Naive thymus-derived CD4-positive, alpha-beta T cell (primary cell): Measurements from ENCODE around the gene SPATA16. TPM values are rescaled to one million over a fixed set of nuclear protein-coding genes. Genes with fewer than 3 reads are reported as not detected.

ENCODE experiments used
- ATAC-seq: fragments of 150-1000 bp; cut with Tn5 transposase; 2 replicates; pipeline ENCODE4 v1.10.0; 2021; ENCODE audit warnings: mild to moderate bottlenecking, moderate library complexity
- CTCF ChIA-PET: fragments of 350-600 bp; sonication (Branson Sonifier 250); formaldehyde crosslinking; loops from one replicate; lab custom pipeline; 2021; ENCODE audit warnings: antibody characterized with exemption; lab: Charles Lee
- POLR2A ChIA-PET: fragments of 350-600 bp; sonication (Branson Sonifier 250); formaldehyde crosslinking; loops from one replicate; lab custom pipeline; 2021; ENCODE audit warnings: antibody characterized with exemption, inconsistent platforms; lab: Charles Lee
- DNase-seq, 9 donors: peaks; one replicate each; pipeline versions ENCODE4 v3.0.0 to v3.0.0-alpha.2; 2020 to 2022; ENCODE audit warnings: mixed read lengths in 1 of 9
- H3K27ac ChIP-seq: one replicate; pipeline ENCODE4 v1.7.0; 2013; ENCODE audit warnings: mild to moderate bottlenecking, low read depth, low read length, moderate library complexity
- H3K27me3 ChIP-seq, 2 donors: one replicate each; pipeline ENCODE4 v1.7.0; 2013; ENCODE audit warnings: low read length in 2 of 2, mild to moderate bottlenecking in 2 of 2, moderate library complexity in 2 of 2; ENCODE audit not compliant: control insufficient read depth in 2 of 2, insufficient read depth in 2 of 2
- H3K36me3 ChIP-seq, 3 experiments: 1 replicate in 2 of 3; 2 replicates in 1 of 3; pipeline ENCODE4 v1.7.0; 2013; ENCODE audit warnings: low read length in 3 of 3, mild to moderate bottlenecking in 3 of 3, moderate library complexity in 1 of 3; ENCODE audit not compliant: insufficient read depth in 3 of 3, control insufficient read depth in 2 of 3
- H3K4me1 ChIP-seq, 2 donors: one replicate each; pipeline ENCODE4 v1.7.0; 2013; ENCODE audit warnings: low read length in 2 of 2, mild to moderate bottlenecking in 2 of 2, moderate library complexity in 1 of 2; ENCODE audit not compliant: control insufficient read depth in 2 of 2, insufficient read depth in 2 of 2
- H3K4me3 ChIP-seq: 2 replicates; pipeline ENCODE4 v1.7.0; 2013; ENCODE audit warnings: mild to moderate bottlenecking, low read length
- H3K9me3 ChIP-seq, 3 experiments: 1 replicate in 2 of 3; 2 replicates in 1 of 3; pipeline ENCODE4 v1.7.0; 2013; ENCODE audit warnings: low read length in 3 of 3; ENCODE audit not compliant: control insufficient read depth in 2 of 3
- H3K27ac Mint-ChIP-seq, 9 donors: one replicate each; pipeline ENCODE4 v1.8.0; 2020 to 2022; ENCODE audit warnings: mixed read lengths in 9 of 9, mild to moderate bottlenecking in 8 of 9, moderate library complexity in 5 of 9, inconsistent platforms in 2 of 9
- H3K27me3 Mint-ChIP-seq, 5 donors: one replicate each; pipeline ENCODE4 v1.8.0; 2021 to 2022; ENCODE audit warnings: mixed read lengths in 5 of 5, mild to moderate bottlenecking in 1 of 5
- H3K36me3 Mint-ChIP-seq, 5 donors: one replicate each; pipeline ENCODE4 v1.8.0; 2020 to 2022; ENCODE audit warnings: mixed read lengths in 5 of 5, mild to moderate bottlenecking in 3 of 5, inconsistent platforms in 1 of 5
- H3K4me1 Mint-ChIP-seq, 7 donors: one replicate each; pipeline ENCODE4 v1.8.0; 2020 to 2022; ENCODE audit warnings: mixed read lengths in 7 of 7, mild to moderate bottlenecking in 3 of 7, inconsistent platforms in 1 of 7
- H3K4me3 Mint-ChIP-seq, 10 donors: one replicate each; pipeline ENCODE4 v1.8.0; 2020 to 2022; ENCODE audit warnings: mild to moderate bottlenecking in 10 of 10, mixed read lengths in 10 of 10, moderate library complexity in 6 of 10, inconsistent platforms in 2 of 10
- H3K9me3 Mint-ChIP-seq, 11 donors: one replicate each; pipeline ENCODE4 v1.8.0; 2020 to 2022; ENCODE audit warnings: mixed read lengths in 11 of 11, mild to moderate bottlenecking in 4 of 11, inconsistent platforms in 1 of 11, moderate library complexity in 1 of 11
- intact Hi-C, 2 donors: fragments of 100-400 bp; cut with micrococcal nuclease; formaldehyde crosslinking; loops; one replicate each; pipeline ENCODE4 v1.15.1; 2023
- polyA plus RNA-seq, 2 donors: library from polyadenylated mRNA; unstranded; fragments of 300-500 nt; fragmentation: Illumina TruSeq; gene quantifications; one replicate each; pipeline ENCODE4 v1.2.3, GENCODE V29; 2021
- total RNA-seq, 6 experiments: library from RNA in 5 of 6; stranded (reverse) in 5 of 6; gene quantifications; 1 replicate in 5 of 6; 2 replicates in 1 of 6; pipeline ENCODE4 v1.2.3 and lab custom pipeline; 2021 to 2026

Gene SPATA16
- total and polyA plus RNA-seq, 7 experiments from 2014 or later = not detected

DNA sequence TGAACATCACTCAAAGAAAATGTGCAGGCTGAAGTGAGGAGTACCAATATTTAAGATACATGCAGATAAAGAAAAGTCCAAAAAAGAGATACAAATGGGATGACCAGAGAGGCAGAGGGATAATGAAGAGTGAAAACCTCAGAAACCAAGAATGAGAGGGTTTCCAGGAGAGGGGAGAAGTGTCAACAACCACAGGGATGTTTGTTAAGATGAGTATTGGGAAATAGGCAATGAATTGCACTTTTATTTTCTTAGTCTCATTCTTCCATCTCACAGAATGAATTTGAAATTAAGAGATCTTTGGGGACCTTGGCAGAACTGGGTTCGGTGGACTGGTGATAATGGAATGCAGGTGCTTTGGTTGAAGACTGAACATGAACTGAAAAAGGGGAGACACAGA is 288.0 kb downstream of the SPATA16 start:
- ChIA-PET POLR2A (no interaction called here), CTCF (no interaction called here)
- no peaks in the 10 kb centered on the region for H3K9me3 Mint-ChIP-seq
- no peak overlapping the region for H3K4me3 Mint-ChIP-seq
- Histone ChIP-seq H3K27me3 (no peaks in the 10 kb centered on the region), H3K9me3 (no peaks in the 10 kb centered on the region), H3K4me1 (no peaks in the 10 kb centered on the region), H3K27ac (no peak overlapping the region), H3K4me3 (no peak overlapping the region), H3K36me3 (no peaks in the 10 kb centered on the region)
- no peak for DNase-seq
- peaks cover 6 to 20% (median 11%) of the 10 kb centered on the region in 5 donors for H3K27me3 Mint-ChIP-seq
- H3K36me3 Mint-ChIP-seq = no peaks in the 10 kb centered on the region
- H3K27ac Mint-ChIP-seq = no peak overlapping the region
- no peaks in the 10 kb centered on the region for H3K4me1 Mint-ChIP-seq
- intact Hi-C loops = no loop called here
- no peak for ATAC-seq

DNA sequence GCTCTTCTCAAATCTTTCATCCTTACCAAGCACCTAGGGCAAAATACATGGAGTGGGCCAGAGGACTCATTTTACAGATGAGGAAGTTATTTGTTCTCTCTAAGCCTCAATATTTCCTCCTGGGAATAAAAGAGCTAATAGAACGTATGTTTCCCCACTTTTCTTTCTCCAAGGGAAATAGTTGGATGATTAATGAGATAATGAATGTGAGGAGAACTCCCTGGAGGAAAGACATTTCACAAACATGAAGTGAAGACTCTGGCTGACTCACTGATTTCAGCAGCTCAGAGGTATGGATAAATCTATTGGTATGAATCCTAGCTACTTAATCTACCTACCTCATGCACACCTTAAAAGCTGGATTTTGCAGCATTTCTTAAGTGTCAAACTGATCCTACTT is 292.1 kb downstream of the SPATA16 start:
- Mint-ChIP-seq H3K36me3 (no peaks in the 10 kb centered on the region), H3K4me3 (no peak overlapping the region), H3K27me3 (peaks cover 8 to 35% (median 14%) of the 10 kb centered on the region in 5 donors), H3K9me3 (no peaks in the 10 kb centered on the region), H3K4me1 (peaks cover 0 to 4% (median 0%) of the 10 kb centered on the region in 7 donors), H3K27ac (no peak overlapping the region)
- DNase-seq = no peak
- ATAC-seq = no peak
- H3K4me1 ChIP-seq = no peaks in the 10 kb centered on the region
- CTCF ChIA-PET = interaction anchor here (0.7 kb wide), 1 partner anchor 996 kb away, joined by 4 read pairs; no protein-coding TSS in a partner anchor
- H3K27ac ChIP-seq = no peak overlapping the region
- H3K9me3 ChIP-seq = no peaks in the 10 kb centered on the region
- POLR2A ChIA-PET = no interaction called here
- no peak overlapping the region for H3K4me3 ChIP-seq
- no peaks in the 10 kb centered on the region for H3K27me3 ChIP-seq
- H3K36me3 ChIP-seq = no peaks in the 10 kb centered on the region
- intact Hi-C loops = no loop called here

DNA sequence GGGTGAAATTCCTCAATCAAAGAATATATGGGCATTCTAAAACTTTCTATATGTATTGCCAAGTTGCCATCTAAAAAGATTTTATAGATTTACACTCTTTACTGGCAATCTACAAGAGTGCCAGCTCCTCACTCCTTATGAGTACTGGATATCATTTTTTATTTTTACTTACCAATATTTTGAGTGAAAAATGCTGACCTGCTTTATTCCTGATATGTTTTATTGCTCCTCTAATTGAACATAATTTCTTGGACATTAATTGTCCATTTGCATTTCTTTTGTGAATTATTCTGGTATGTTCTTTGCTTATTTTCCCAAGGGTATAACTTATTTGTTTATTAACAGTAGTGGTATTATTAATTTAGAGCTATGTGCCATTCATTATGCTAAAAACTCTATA is 293.7 kb downstream of the SPATA16 start:
- DNase-seq (no peak), ATAC-seq (no peak)
- CTCF ChIA-PET = no interaction called here
- intact Hi-C loops = no loop called here
- no peaks in the 10 kb centered on the region for H3K36me3 ChIP-seq
- H3K4me1 ChIP-seq = no peaks in the 10 kb centered on the region
- no peak overlapping the region for H3K4me3 ChIP-seq
- Mint-ChIP-seq H3K27me3 (peaks cover 8 to 47% (median 16%) of the 10 kb centered on the region in 5 donors), H3K4me3 (no peak overlapping the region), H3K4me1 (peaks cover 0 to 4% (median 0%) of the 10 kb centered on the region in 7 donors), H3K9me3 (no peaks in the 10 kb centered on the region), H3K36me3 (peaks cover 0 to 3% (median 0%) of the 10 kb centered on the region in 5 donors), H3K27ac (no peak overlapping the region)
- POLR2A ChIA-PET = no interaction called here
- H3K27me3 ChIP-seq = no peaks in the 10 kb centered on the region
- no peak overlapping the region for H3K27ac ChIP-seq
- no peaks in the 10 kb centered on the region for H3K9me3 ChIP-seq

DNA sequence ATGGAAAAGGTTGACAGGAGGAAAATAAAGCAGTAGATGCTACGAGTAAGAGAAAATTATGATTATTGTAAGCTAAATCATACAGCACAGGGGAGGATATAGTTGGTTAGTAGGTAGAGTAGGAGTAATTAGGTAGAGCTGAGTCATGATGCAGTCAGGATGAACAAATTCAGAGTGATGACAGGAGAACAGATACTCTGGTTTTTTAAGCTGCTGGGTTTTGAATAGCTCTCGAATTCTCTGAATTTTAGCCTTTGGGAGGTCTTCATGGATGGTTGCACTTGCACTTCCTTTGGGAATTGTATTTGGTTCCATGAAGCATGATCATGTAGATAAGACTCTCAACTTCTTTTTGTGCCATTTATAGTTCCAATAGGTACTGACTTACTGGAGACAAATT is 294.3 kb downstream of the SPATA16 start:
- Histone ChIP-seq H3K9me3 (no peaks in the 10 kb centered on the region), H3K4me1 (no peaks in the 10 kb centered on the region), H3K27ac (no peak overlapping the region), H3K4me3 (no peak overlapping the region), H3K36me3 (no peaks in the 10 kb centered on the region), H3K27me3 (no peaks in the 10 kb centered on the region)
- Mint-ChIP-seq H3K27me3 (peaks cover 8 to 47% (median 18%) of the 10 kb centered on the region in 5 donors), H3K4me1 (peaks cover 0 to 4% (median 0%) of the 10 kb centered on the region in 7 donors), H3K4me3 (no peak overlapping the region), H3K9me3 (no peaks in the 10 kb centered on the region), H3K36me3 (peaks cover 0 to 3% (median 0%) of the 10 kb centered on the region in 5 donors), H3K27ac (no peak overlapping the region)
- DNase-seq (no peak), ATAC-seq (no peak)
- POLR2A ChIA-PET = no interaction called here
- CTCF ChIA-PET = no interaction called here
- intact Hi-C loops = no loop called here

DNA sequence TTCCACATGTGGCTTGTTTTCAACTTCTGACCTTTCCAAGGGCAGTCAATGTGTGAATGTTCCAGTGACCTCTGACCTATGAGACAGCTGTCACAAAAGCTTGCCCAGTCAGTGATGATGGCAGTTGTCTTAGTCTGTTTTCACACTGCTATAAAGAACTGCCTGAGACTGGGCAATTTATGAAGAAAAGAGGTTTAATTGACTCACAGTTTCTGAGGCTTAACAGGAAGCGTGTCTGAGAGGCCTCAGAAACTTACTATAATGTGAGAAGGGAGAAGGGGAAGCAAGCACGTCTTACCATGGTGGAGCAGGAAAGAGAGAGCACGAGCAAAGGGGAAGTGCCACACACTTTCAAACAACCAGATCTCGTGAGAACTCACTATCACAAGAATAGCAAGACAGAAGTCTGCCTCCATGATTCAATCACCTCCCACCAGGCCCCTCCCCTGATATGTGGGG is 294.9 kb downstream of the SPATA16 start:
- Histone ChIP-seq H3K4me3 (no peak overlapping the region), H3K27me3 (no peaks in the 10 kb centered on the region), H3K27ac (no peak overlapping the region), H3K9me3 (no peaks in the 10 kb centered on the region), H3K36me3 (no peaks in the 10 kb centered on the region), H3K4me1 (no peaks in the 10 kb centered on the region)
- Mint-ChIP-seq H3K27me3 (peaks cover 8 to 47% (median 20%) of the 10 kb centered on the region in 5 donors), H3K9me3 (no peaks in the 10 kb centered on the region), H3K4me1 (peaks cover 0 to 4% (median 0%) of the 10 kb centered on the region in 7 donors), H3K4me3 (no peak overlapping the region), H3K27ac (no peak overlapping the region), H3K36me3 (peaks cover 0 to 3% (median 0%) of the 10 kb centered on the region in 5 donors)
- ChIA-PET POLR2A (no interaction called here), CTCF (no interaction called here)
- intact Hi-C loops = no loop called here
- ATAC-seq (no peak), DNase-seq (no peak)

DNA sequence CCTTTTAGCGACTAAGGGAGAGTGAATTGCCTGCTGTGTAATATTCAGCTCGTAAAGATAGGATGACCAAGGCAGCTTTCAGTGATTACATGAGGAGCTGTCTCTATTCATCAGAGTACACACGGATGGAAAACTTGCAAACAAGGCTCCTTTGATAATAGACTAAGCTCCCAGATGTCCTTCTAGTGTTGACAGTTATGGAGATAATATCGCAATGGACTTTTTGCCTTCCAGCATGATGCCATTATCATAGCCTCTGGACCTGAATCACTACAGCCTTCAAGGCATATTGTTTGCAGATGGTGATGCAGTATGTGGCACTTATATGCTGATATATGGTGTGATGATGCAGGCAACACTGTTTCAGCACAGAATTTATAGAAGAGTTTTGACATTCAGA is 296.6 kb downstream of the SPATA16 start:
- Mint-ChIP-seq H3K4me1 (peaks cover 0 to 4% (median 0%) of the 10 kb centered on the region in 7 donors), H3K9me3 (no peaks in the 10 kb centered on the region), H3K27ac (no peak overlapping the region), H3K36me3 (peaks cover 0 to 3% (median 0%) of the 10 kb centered on the region in 5 donors), H3K27me3 (peaks cover 8 to 41% (median 16%) of the 10 kb centered on the region in 5 donors), H3K4me3 (no peak overlapping the region)
- DNase-seq (no peak), ATAC-seq (no peak)
- POLR2A ChIA-PET = no interaction called here
- Histone ChIP-seq H3K27me3 (no peaks in the 10 kb centered on the region), H3K9me3 (no peaks in the 10 kb centered on the region), H3K27ac (no peak overlapping the region), H3K4me1 (no peaks in the 10 kb centered on the region), H3K36me3 (no peaks in the 10 kb centered on the region), H3K4me3 (no peak overlapping the region)
- CTCF ChIA-PET = no interaction called here
- intact Hi-C loops = no loop called here

DNA sequence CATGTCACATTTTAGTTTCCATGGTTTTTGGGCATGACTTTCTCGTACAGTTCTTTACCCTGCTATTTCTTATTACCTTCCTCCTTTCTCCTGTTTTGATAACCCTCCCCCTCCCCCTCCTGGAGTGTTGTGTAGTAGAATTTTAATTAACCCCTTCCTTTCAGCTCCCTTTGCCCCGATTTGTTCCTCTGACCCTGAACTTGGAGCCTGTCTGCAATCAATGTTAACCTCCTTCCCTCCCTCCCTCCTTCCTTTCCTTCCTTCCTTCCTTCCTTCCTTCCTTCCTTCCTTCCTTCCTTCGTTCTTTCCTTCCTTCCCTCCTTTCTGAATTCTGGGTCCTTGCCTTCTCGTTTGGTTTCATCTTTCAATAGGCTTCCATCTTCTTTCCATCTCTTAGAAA is 300.1 kb downstream of the SPATA16 start:
- Mint-ChIP-seq H3K27ac (no peak overlapping the region), H3K4me1 (no peaks in the 10 kb centered on the region), H3K36me3 (peaks cover 0 to 3% (median 0%) of the 10 kb centered on the region in 5 donors), H3K9me3 (no peaks in the 10 kb centered on the region), H3K4me3 (no peak overlapping the region), H3K27me3 (peaks cover 5 to 22% (median 20%) of the 10 kb centered on the region in 5 donors)
- intact Hi-C loops = no loop called here
- ATAC-seq = no peak
- Histone ChIP-seq H3K9me3 (no peaks in the 10 kb centered on the region), H3K4me3 (no peak overlapping the region), H3K4me1 (no peaks in the 10 kb centered on the region), H3K27me3 (no peaks in the 10 kb centered on the region), H3K27ac (no peak overlapping the region), H3K36me3 (no peaks in the 10 kb centered on the region)
- DNase-seq = no peak
- CTCF ChIA-PET = no interaction called here
- POLR2A ChIA-PET = no interaction called here
